H7 (cell line): Measurements from ENCODE around the gene SPRR3. TPM values are rescaled to one million over a fixed set of nuclear protein-coding genes. Genes with fewer than 3 reads are reported as not detected.

Experiments
- total RNA-seq: library from RNA; depleted of rRNA; stranded (reverse); fragments of >200 nt; shearing (Covaris generic); gene quantifications from 2 replicates; pipeline ENCODE4 v1.2.3, GENCODE V29; 2014; rRNA removed

SPRR3 gene
- total RNA-seq, 1 experiment from 2014 or later, result not detected

Other genes with a start within 250 kb of the SPRR3 start
- gene KPRP, start 243.7 kb upstream of the SPRR3 start, total RNA-seq, result not detected in 2 replicates
- gene LCE1F, start 226.6 kb upstream of the SPRR3 start, total RNA-seq, result not detected in 2 replicates
- not detected in 2 replicates for gene LCE1E, start 215.5 kb upstream of the SPRR3 start, total RNA-seq
- gene LCE1D, start 205.0 kb upstream of the SPRR3 start, total RNA-seq, result not detected in 2 replicates
- not detected in 2 replicates for gene LCE1C, start 195.1 kb upstream of the SPRR3 start, total RNA-seq
- not detected in 2 replicates for gene LCE1B, start 189.8 kb upstream of the SPRR3 start, total RNA-seq
- gene LCE1A, start 174.3 kb upstream of the SPRR3 start, total RNA-seq, result not detected in 2 replicates
- not detected in 2 replicates for gene LCE6A, start 158.9 kb upstream of the SPRR3 start, total RNA-seq
- gene LCE7A, start 141.8 kb upstream of the SPRR3 start, total RNA-seq, result not detected in 2 replicates
- gene SMCP, start 123.4 kb upstream of the SPRR3 start, total RNA-seq, result not detected in 2 replicates
- gene IVL, start 93.2 kb upstream of the SPRR3 start, total RNA-seq, result not detected in 2 replicates
- not detected in 2 replicates for gene SPRR5, start 54.5 kb upstream of the SPRR3 start, total RNA-seq
- gene SPRR4, start 31.1 kb upstream of the SPRR3 start, total RNA-seq, result not detected in 2 replicates
- gene SPRR1A, start 17.7 kb upstream of the SPRR3 start, total RNA-seq, result not detected in 2 replicates
- not detected in 2 replicates for gene SPRR1B, start 29.5 kb downstream of the SPRR3 start, total RNA-seq
- gene SPRR2D, start 39.4 kb downstream of the SPRR3 start, total RNA-seq, result not detected in 2 replicates
- not detected in 2 replicates for gene SPRR2A, start 55.8 kb downstream of the SPRR3 start, total RNA-seq
- gene SPRR2B, start 69.9 kb downstream of the SPRR3 start, total RNA-seq, result not detected in 2 replicates
- not detected in 2 replicates for gene SPRR2E, start 92.8 kb downstream of the SPRR3 start, total RNA-seq
- not detected in 2 replicates for gene SPRR2F, start 111.8 kb downstream of the SPRR3 start, total RNA-seq
- 0.26 TPM in 1 of 2 replicates, not detected in the other for gene SPRR2G, start 149.1 kb downstream of the SPRR3 start, total RNA-seq
- not detected in 2 replicates for gene LELP1, start 201.7 kb downstream of the SPRR3 start, total RNA-seq
- gene PRR9, start 215.8 kb downstream of the SPRR3 start, total RNA-seq, result not detected in 2 replicates